OCI-LY3 (cell line): ENCODE data around the gene TBCK.

Source experiments
- H2AFZ ChIP-seq: fragments of 200-600, 300-600 bp; shearing (Covaris generic); 2 replicates; pipeline ENCODE4 v1.6.0; 2014; ENCODE audit warnings: antibody characterized with exemption, low read depth, low read length
- H3K27ac ChIP-seq: fragments of 200-600, 300-600 bp; sonication (generic); 2 replicates; pipeline ENCODE4 v1.5.1; 2014; ENCODE audit warnings: mild to moderate bottlenecking, low read length, moderate library complexity, mixed read lengths
- H3K27me3 ChIP-seq: fragments of 200-600, 300-600 bp; sonication (generic); 2 replicates; pipeline ENCODE4 v1.6.1; 2014; ENCODE audit warnings: low read depth, low read length, mixed read lengths
- H3K36me3 ChIP-seq: fragments of 200-600, 300-600 bp; sonication (generic); replicated peaks from 2 replicates; pipeline ENCODE3; 2014; ENCODE audit warnings: low read depth, low read length, mixed read lengths
- H3K4me1 ChIP-seq: fragments of 300-600, 200-600 bp; sonication (generic); 2 replicates; pipeline ENCODE4 v1.6.1; 2014; ENCODE audit warnings: low read length, mixed read lengths
- H3K4me2 ChIP-seq: fragments of 200-600, 300-600 bp; sonication (generic); 2 replicates; pipeline ENCODE4 v1.6.1; 2014; ENCODE audit warnings: low read length, mixed read lengths
- H3K4me3 ChIP-seq: fragments of 300-600, 200-600 bp; sonication (generic); 2 replicates; pipeline ENCODE4 v1.5.1; 2014; ENCODE audit warnings: antibody characterized with exemption, mild to moderate bottlenecking, low read length, moderate library complexity
- H3K79me2 ChIP-seq: fragments of 300-600, 200-600 bp; shearing (Covaris generic); 2 replicates; pipeline ENCODE4 v1.6.1; 2014; ENCODE audit warnings: mild to moderate bottlenecking, low read length, mixed read lengths
- H3K9ac ChIP-seq: fragments of 300-600, 200-600 bp; shearing (Covaris generic); 2 replicates; pipeline ENCODE4 v1.6.0; 2014; ENCODE audit warnings: mild to moderate bottlenecking, low read length, moderate library complexity
- H3K9me3 ChIP-seq: fragments of 200-600, 300-600 bp; shearing (Covaris generic); 2 replicates; pipeline ENCODE4 v1.6.1; 2014; ENCODE audit warnings: low read length, mixed read lengths; ENCODE audit not compliant: insufficient read depth
- H4K20me1 ChIP-seq: fragments of 200-600, 300-600 bp; sonication (generic); 2 replicates; pipeline ENCODE4 v1.6.1; 2016; ENCODE audit warnings: low read length, mixed read lengths; ENCODE audit not compliant: insufficient read depth
- CTCF ChIP-seq: fragments of 200-600, 300-600 bp; sonication (generic); IDR thresholded peaks from 2 replicates; pipeline ENCODE4 v1.5.1; 2014; ENCODE audit warnings: antibody characterized with exemption, low read length, low read depth
- EZH2phosphoT487 ChIP-seq: fragments of 200-600 bp; shearing (Covaris generic); IDR thresholded peaks from 2 replicates; pipeline ENCODE4 v1.6.1; 2018; ENCODE audit warnings: antibody characterized with exemption, mixed run types, low read depth

The TBCK gene

DNA sequence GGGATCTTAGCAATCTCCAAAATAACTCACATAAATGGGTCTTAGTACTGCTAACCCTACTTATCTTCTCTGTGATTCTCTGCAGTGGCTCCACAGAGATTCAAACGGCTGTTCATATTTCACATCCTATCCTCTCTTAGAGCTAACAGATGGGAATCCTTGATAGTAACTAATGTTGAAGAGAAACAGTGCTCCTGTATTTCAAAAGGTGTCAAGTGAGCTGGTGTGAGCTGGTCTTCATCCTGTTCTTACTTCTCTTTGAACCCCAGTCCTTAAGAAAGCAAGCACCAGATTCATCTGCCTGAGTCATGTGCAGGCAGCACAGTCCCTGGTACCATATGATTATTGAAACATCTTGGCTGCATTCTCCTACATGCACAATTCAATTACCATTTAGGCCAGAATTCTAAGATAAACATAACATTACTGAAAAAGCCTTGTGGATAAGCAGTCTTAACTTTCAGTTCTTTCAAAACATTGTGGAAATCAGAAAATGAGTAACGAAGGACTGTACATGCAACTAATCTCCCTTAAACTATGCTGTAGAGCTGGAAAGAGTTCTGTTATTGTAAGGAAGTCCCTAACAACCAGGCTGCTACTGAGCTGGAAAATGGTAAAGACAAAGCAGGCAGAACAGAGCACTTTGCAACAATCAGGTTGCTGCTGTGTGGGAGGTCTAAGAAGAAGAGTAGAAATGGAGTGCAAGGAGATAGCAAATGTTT lies 267.6 kb downstream of the TBCK start:
- H3K27ac ChIP-seq = no peak overlapping the region
- H3K79me2 ChIP-seq = no peaks in the 10 kb centered on the region
- no peaks in the 10 kb centered on the region for H3K27me3 ChIP-seq
- H2AFZ ChIP-seq = no peak overlapping the region
- no peaks in the 10 kb centered on the region for H4K20me1 ChIP-seq
- no peak overlapping the region for H3K9ac ChIP-seq
- H3K4me2 ChIP-seq = no peak overlapping the region
- H3K4me1 ChIP-seq = no peaks in the 10 kb centered on the region
- TF ChIP-seq EZH2phosphoT487 = no peak
- no peak for TF ChIP-seq CTCF
- no peaks in the 10 kb centered on the region for H3K36me3 ChIP-seq
- H3K9me3 ChIP-seq = no peaks in the 10 kb centered on the region
- no peak overlapping the region for H3K4me3 ChIP-seq

- H3K4me3 ChIP-seq = no peak overlapping the region
- no peaks in the 10 kb centered on the region for H3K9me3 ChIP-seq
- TF ChIP-seq CTCF (no peak), EZH2phosphoT487 (no peak)
- H3K27me3 ChIP-seq = no peaks in the 10 kb centered on the region
- no peaks in the 10 kb centered on the region for H3K36me3 ChIP-seq
- H3K4me1 ChIP-seq = no peaks in the 10 kb centered on the region
- no peak overlapping the region for H3K4me2 ChIP-seq
- H3K27ac ChIP-seq = no peak overlapping the region
- H2AFZ ChIP-seq = no peak overlapping the region
- H4K20me1 ChIP-seq = no peaks in the 10 kb centered on the region
- no peaks in the 10 kb centered on the region for H3K79me2 ChIP-seq
- no peak overlapping the region for H3K9ac ChIP-seq
Measured at GRCh38 chr4:106046083-106046482, 269.9 kb downstream of the TBCK start.

- Histone ChIP-seq H2AFZ (no peak overlapping the region), H3K9me3 (no peaks in the 10 kb centered on the region), H3K27ac (no peak overlapping the region), H3K36me3 (no peaks in the 10 kb centered on the region), H4K20me1 (no peaks in the 10 kb centered on the region), H3K9ac (no peak overlapping the region), H3K4me2 (no peak overlapping the region), H3K79me2 (no peaks in the 10 kb centered on the region), H3K4me3 (no peak overlapping the region), H3K27me3 (no peaks in the 10 kb centered on the region), H3K4me1 (no peaks in the 10 kb centered on the region)
- no peak for TF ChIP-seq CTCF
- TF ChIP-seq EZH2phosphoT487 = no peak
Measured at GRCh38 chr4:106041294-106042002, 274.6 kb downstream of the TBCK start.

DNA sequence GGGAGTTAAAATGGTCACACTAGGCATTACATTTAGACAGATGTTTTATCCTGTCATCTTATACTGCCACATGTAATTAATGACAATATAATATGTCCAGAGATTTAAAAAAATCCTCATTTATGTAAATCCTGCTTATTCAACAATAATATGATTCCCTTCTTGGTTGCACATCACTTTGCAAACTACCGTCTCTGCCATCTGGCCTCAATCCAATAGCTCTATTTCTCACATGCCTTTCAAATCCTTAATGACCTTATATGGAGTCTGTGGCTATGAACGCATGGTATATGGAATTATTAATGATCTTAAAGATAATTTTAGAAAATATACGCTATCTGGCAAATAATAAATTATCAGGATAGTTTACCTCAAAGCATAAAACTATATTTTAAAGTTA lies 276.2 kb downstream of the TBCK start:
- Histone ChIP-seq H3K4me2 (no peak overlapping the region), H3K9ac (no peak overlapping the region), H3K36me3 (no peaks in the 10 kb centered on the region), H3K79me2 (no peaks in the 10 kb centered on the region), H4K20me1 (no peaks in the 10 kb centered on the region), H3K4me1 (no peaks in the 10 kb centered on the region), H3K27me3 (no peaks in the 10 kb centered on the region), H3K9me3 (no peaks in the 10 kb centered on the region), H3K4me3 (no peak overlapping the region), H2AFZ (no peak overlapping the region), H3K27ac (no peak overlapping the region)
- TF ChIP-seq EZH2phosphoT487 = no peak
- no peak for TF ChIP-seq CTCF
